ENCODE results near the gene CHEK1. TPM values are rescaled to one million over a fixed set of nuclear protein-coding genes. Genes with fewer than 3 reads are reported as not detected.

Gene CHEK1
- total RNA-seq, 1 donor from 2014 or later, result 106 TPM

GRCh38 chr11:125593114-125593820, 31.7 kb upstream of the CHEK1 start:
- no peaks in the 10 kb centered on the region for H3K27me3 Mint-ChIP-seq (ENCODE audit: low read depth)
- H3K36me3 Mint-ChIP-seq (ENCODE audit: low read depth), result peaks cover 6% of the 10 kb centered on the region
- H3K27ac Mint-ChIP-seq (ENCODE audit: unreplicated experiment), result peak overlapping the region; percentile 60
- no peaks in the 10 kb centered on the region for H3K9me3 Mint-ChIP-seq
- no peak for DNase-seq (ENCODE audit: low read depth, low spot score)
- peaks cover 36% of the 10 kb centered on the region for H3K4me1 Mint-ChIP-seq
- TF ChIP-seq, protein P1, sequence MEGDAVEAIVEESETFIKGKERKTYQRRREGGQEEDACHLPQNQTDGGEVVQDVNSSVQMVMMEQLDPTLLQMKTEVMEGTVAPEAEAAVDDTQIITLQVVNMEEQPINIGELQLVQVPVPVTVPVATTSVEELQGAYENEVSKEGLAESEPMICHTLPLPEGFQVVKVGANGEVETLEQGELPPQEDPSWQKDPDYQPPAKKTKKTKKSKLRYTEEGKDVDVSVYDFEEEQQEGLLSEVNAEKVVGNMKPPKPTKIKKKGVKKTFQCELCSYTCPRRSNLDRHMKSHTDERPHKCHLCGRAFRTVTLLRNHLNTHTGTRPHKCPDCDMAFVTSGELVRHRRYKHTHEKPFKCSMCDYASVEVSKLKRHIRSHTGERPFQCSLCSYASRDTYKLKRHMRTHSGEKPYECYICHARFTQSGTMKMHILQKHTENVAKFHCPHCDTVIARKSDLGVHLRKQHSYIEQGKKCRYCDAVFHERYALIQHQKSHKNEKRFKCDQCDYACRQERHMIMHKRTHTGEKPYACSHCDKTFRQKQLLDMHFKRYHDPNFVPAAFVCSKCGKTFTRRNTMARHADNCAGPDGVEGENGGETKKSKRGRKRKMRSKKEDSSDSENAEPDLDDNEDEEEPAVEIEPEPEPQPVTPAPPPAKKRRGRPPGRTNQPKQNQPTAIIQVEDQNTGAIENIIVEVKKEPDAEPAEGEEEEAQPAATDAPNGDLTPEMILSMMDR (conservative IDR thresholded peaks at IDR 0.05), result no peak
- peak overlapping the region; percentile 96 for H3K4me3 Mint-ChIP-seq

DNA sequence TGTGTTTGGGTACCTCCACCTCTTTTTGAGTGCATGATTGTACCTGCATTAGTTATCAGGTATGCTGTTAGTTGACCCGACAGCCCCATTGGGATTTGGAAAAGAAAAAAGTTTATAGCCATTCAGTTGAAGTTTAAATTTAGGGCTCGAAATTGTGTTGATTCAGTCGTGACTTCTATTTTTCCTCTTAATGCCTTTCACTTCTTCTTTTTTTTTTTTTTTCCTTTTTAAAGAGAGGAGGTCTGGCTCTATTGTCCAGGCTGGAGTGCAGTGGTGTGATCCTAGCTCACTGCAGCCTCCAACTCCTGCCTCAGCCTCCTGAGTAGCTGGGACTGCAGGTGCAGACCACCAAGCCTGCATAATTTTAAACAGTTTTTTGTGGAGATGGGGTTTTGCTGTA, 30.0 kb upstream of the CHEK1 start:
- no peak for DNase-seq (ENCODE audit: low read depth, low spot score)
- no peak overlapping the region for H3K27ac Mint-ChIP-seq (ENCODE audit: unreplicated experiment)
- H3K27me3 Mint-ChIP-seq (ENCODE audit: low read depth), result no peaks in the 10 kb centered on the region
- peaks cover 6% of the 10 kb centered on the region for H3K36me3 Mint-ChIP-seq (ENCODE audit: low read depth)
- no peaks in the 10 kb centered on the region for H3K9me3 Mint-ChIP-seq
- peaks cover 32% of the 10 kb centered on the region for H3K4me1 Mint-ChIP-seq
- H3K4me3 Mint-ChIP-seq, result peak overlapping the region; percentile 96
- TF ChIP-seq, protein P1 (conservative IDR thresholded peaks at IDR 0.05), result no peak

- Mint-ChIP-seq H3K36me3 (ENCODE audit: low read depth) (peaks cover 7% of the 10 kb centered on the region), H3K4me3 (no peak overlapping the region), H3K4me1 (peaks cover 2% of the 10 kb centered on the region), H3K27ac (ENCODE audit: unreplicated experiment) (no peak overlapping the region), H3K27me3 (ENCODE audit: low read depth) (no peaks in the 10 kb centered on the region), H3K9me3 (no peaks in the 10 kb centered on the region)
- TF ChIP-seq, protein P1 (conservative IDR thresholded peaks at IDR 0.05), result no peak
- no peak for DNase-seq (ENCODE audit: low read depth, low spot score)
Measured at GRCh38 chr11:125600663-125601062, 24.3 kb upstream of the CHEK1 start.

- Mint-ChIP-seq H3K27ac (ENCODE audit: unreplicated experiment) (no peak overlapping the region), H3K36me3 (ENCODE audit: low read depth) (peaks cover 10% of the 10 kb centered on the region)
- no peak for DNase-seq (ENCODE audit: low read depth, low spot score)
Measured at GRCh38 chr11:125603207-125603606, 21.8 kb upstream of the CHEK1 start.

DNA sequence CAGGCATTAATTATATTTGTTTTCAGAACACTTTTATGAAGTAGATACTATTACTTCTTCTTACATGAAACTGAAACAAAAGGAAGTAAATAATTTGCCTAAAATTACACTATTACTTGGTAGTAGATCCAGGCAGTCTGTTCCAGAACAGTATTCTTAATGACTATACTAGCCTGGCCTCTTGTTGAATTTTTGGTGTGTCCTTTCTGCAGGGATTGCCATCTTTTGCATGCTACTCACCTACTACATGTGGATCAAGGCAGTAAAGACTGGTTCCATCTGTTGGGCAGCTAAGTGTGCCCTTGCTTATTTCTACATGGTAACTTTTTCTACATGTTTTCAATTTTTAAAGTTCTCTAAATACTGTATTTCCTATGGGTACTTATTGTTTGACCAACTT, 19.5 kb upstream of the CHEK1 start:
- Mint-ChIP-seq H3K4me1 (no peaks in the 10 kb centered on the region), H3K27me3 (ENCODE audit: low read depth) (no peaks in the 10 kb centered on the region), H3K9me3 (no peaks in the 10 kb centered on the region), H3K27ac (ENCODE audit: unreplicated experiment) (no peak overlapping the region), H3K4me3 (no peak overlapping the region), H3K36me3 (ENCODE audit: low read depth) (peaks cover 10% of the 10 kb centered on the region)
- TF ChIP-seq, protein P1 (conservative IDR thresholded peaks at IDR 0.05), result no peak
- DNase-seq (ENCODE audit: low read depth, low spot score), result no peak

More at GRCh38 chr11:125603207-125603606, 21.8 kb upstream of the CHEK1 start:
- H3K9me3 Mint-ChIP-seq, result no peaks in the 10 kb centered on the region
- TF ChIP-seq, protein P1 (conservative IDR thresholded peaks at IDR 0.05), result no peak
- H3K4me3 Mint-ChIP-seq, result no peak overlapping the region
- H3K27me3 Mint-ChIP-seq (ENCODE audit: low read depth), result no peaks in the 10 kb centered on the region
- H3K4me1 Mint-ChIP-seq, result no peaks in the 10 kb centered on the region
